HT-29 (cell line): ENCODE results near the gene ERN2. TPM values are rescaled to one million over a fixed set of nuclear protein-coding genes. Genes with fewer than 3 reads are reported as not detected.

Experiments used
- DNase-seq: peaks from one replicate; pipeline ENCODE4 v3.0.0-alpha.2; 2015; ENCODE audit warnings: low spot score
- total RNA-seq: library from RNA; depleted of rRNA; stranded (reverse); fragments of >200 nt; shearing (Covaris generic); gene quantifications from 2 replicates; pipeline ENCODE4 v1.2.3, GENCODE V29; 2014

The ERN2 gene
- total RNA-seq, 1 experiment from 2014 or later: 42.9 TPM

GRCh38 chr16:23689442-23690187 lies 23.4 kb downstream of the ERN2 start:
- DNase-seq: no peak

- DNase-seq: no peak
These were observed 25.8 kb downstream of the ERN2 start for GRCh38 chr16:23687034-23687808.

- no peak for DNase-seq
These were observed 29.5 kb downstream of the ERN2 start for GRCh38 chr16:23683487-23683886.

- no peak for DNase-seq
These were observed 30.8 kb downstream of the ERN2 start for GRCh38 chr16:23682181-23682580.

- DNase-seq: peak; percentile 18
These were observed 33.1 kb downstream of the ERN2 start for GRCh38 chr16:23679986-23680336.

GRCh38 chr16:23679274-23679985 lies 33.6 kb downstream of the ERN2 start:
- DNase-seq: peak; percentile 68

GRCh38 chr16:23678430-23679273 lies 34.4 kb downstream of the ERN2 start, which contains the start of gene PLK1:
PLK1 (plus strand) TSS chr16:23678889; CDS start chr16:23678933, 44 bp downstream.
- DNase-seq: peak; percentile 93

- no peak for DNase-seq
These were observed 36.0 kb downstream of the ERN2 start for GRCh38 chr16:23676924-23677480.

- DNase-seq: no peak
These were observed 38.9 kb downstream of the ERN2 start for GRCh38 chr16:23673971-23674614.

GRCh38 chr16:23670137-23670776 lies 42.8 kb downstream of the ERN2 start:
- no peak for DNase-seq

GRCh38 chr16:23668873-23669272 lies 44.1 kb downstream of the ERN2 start:
- DNase-seq: no peak

- DNase-seq: no peak
These were observed 44.8 kb downstream of the ERN2 start for GRCh38 chr16:23668225-23668624.

- DNase-seq: no peak
These were observed 45.7 kb downstream of the ERN2 start for GRCh38 chr16:23667355-23667659.

GRCh38 chr16:23666571-23667354 lies 46.3 kb downstream of the ERN2 start:
- no peak for DNase-seq

- no peak for DNase-seq
These were observed 49.1 kb downstream of the ERN2 start for GRCh38 chr16:23663918-23664317.

- DNase-seq: no peak
These were observed 61.0 kb downstream of the ERN2 start for GRCh38 chr16:23651943-23652468.

GRCh38 chr16:23650674-23651416 lies 62.2 kb downstream of the ERN2 start:
- DNase-seq: no peak

- no peak for DNase-seq
These were observed 70.7 kb downstream of the ERN2 start for GRCh38 chr16:23642246-23642774.
